HepG2 (cell line): ENCODE results near the gene VAC14. TPM values are rescaled to one million over a fixed set of nuclear protein-coding genes. Genes with fewer than 3 reads are reported as not detected.

ENCODE experiments used
- EEA1 ChIP-seq: sonication (generic); formaldehyde crosslinking; IDR thresholded peaks from 2 replicates; pipeline ENCODE4 v1.5.1; 2020; ENCODE audit warnings: mild to moderate bottlenecking, missing genetic modification reagents, borderline replicate concordance
- ESRRA ChIP-seq: sonication (generic); formaldehyde crosslinking; IDR thresholded peaks from 2 replicates; pipeline ENCODE4 v1.5.1; 2020; ENCODE audit warnings: mild to moderate bottlenecking, low read depth, missing genetic modification reagents
- FIP1L1 ChIP-seq: fragments of 200-400 bp; formaldehyde crosslinking; IDR thresholded peaks from 2 replicates; pipeline ENCODE4 v1.6.1; 2018; ENCODE audit warnings: low read depth, mild to moderate bottlenecking, low read length, moderate library complexity, borderline replicate concordance; ENCODE audit not compliant: insufficient read depth
- FOXJ3 ChIP-seq: sonication (generic); formaldehyde crosslinking; IDR thresholded peaks from 2 replicates; pipeline ENCODE4 v1.4.0; 2020; ENCODE audit warnings: missing genetic modification reagents, mild to moderate bottlenecking, borderline replicate concordance
- FOXK2 ChIP-seq: fragments of 450-650 bp; IDR thresholded peaks from 2 replicates; pipeline ENCODE4 v1.6.1; 2016
- HDAC2 ChIP-seq: sonication (generic); formaldehyde crosslinking; IDR thresholded peaks from 2 replicates; pipeline ENCODE4 v1.4.0; 2020; ENCODE audit warnings: missing genetic modification reagents
- KDM2A ChIP-seq: sonication (generic); formaldehyde crosslinking; IDR thresholded peaks from 2 replicates; pipeline ENCODE4 v1.4.0; 2020; ENCODE audit warnings: low read depth, missing genetic modification reagents, borderline replicate concordance
- MTA1 ChIP-seq: sonication (generic); formaldehyde crosslinking; IDR thresholded peaks from 2 replicates; pipeline ENCODE4 v1.4.0; 2020; ENCODE audit warnings: missing genetic modification reagents, mild to moderate bottlenecking, borderline replicate concordance
- NR3C1 ChIP-seq: sonication (generic); formaldehyde crosslinking; IDR thresholded peaks from 2 replicates; pipeline ENCODE4 v1.4.0; 2020; ENCODE audit warnings: missing genetic modification reagents
- POLR2A ChIP-seq, 2 experiments: IDR thresholded peaks; 2 replicates each; pipeline ENCODE4 v1.6.1; 2011; ENCODE audit warnings: low read depth in 2 of 2, low read length in 2 of 2, mild to moderate bottlenecking in 1 of 2, moderate library complexity in 1 of 2; ENCODE audit not compliant: insufficient read depth in 1 of 2
- POLR2G ChIP-seq: fragments of 200-400 bp; formaldehyde crosslinking; IDR thresholded peaks from 2 replicates; pipeline ENCODE4 v1.6.1; 2018; ENCODE audit warnings: mild to moderate bottlenecking, low read depth, low read length, moderate library complexity
- PRDM15 ChIP-seq: sonication (generic); formaldehyde crosslinking; IDR thresholded peaks from 2 replicates; pipeline ENCODE4 v1.4.0; 2020; ENCODE audit warnings: missing genetic modification reagents
- SIX4 ChIP-seq: sonication (generic); formaldehyde crosslinking; IDR thresholded peaks from 2 replicates; pipeline ENCODE4 v1.4.0; 2020; ENCODE audit warnings: missing genetic modification reagents
- SRF ChIP-seq: IDR thresholded peaks from 2 replicates; pipeline ENCODE4 v1.6.1; 2011; ENCODE audit warnings: mild to moderate bottlenecking, low read depth, low read length, moderate library complexity
- THAP7 ChIP-seq: sonication (generic); formaldehyde crosslinking; IDR thresholded peaks from 2 replicates; pipeline ENCODE4 v1.8.1; 2023; ENCODE audit warnings: mild to moderate bottlenecking, missing genetic modification reagents
- WIZ ChIP-seq: sonication (generic); formaldehyde crosslinking; IDR thresholded peaks from 2 replicates; pipeline ENCODE4 v1.5.1; 2020; ENCODE audit warnings: mild to moderate bottlenecking, missing genetic modification reagents
- ZBTB42 ChIP-seq: sonication (generic); formaldehyde crosslinking; IDR thresholded peaks from 2 replicates; pipeline ENCODE4 v1.5.0; 2020; ENCODE audit warnings: mild to moderate bottlenecking, missing genetic modification reagents
- ZNF547 ChIP-seq: sonication (generic); formaldehyde crosslinking; IDR thresholded peaks from 2 replicates; pipeline ENCODE4 v1.5.1; 2020; ENCODE audit warnings: mild to moderate bottlenecking, missing genetic modification reagents
- ZNF580 ChIP-seq: IDR thresholded peaks from 2 replicates; pipeline ENCODE4 v1.6.1; 2016; ENCODE audit warnings: low read depth, borderline replicate concordance
- ZNF841 ChIP-seq: sonication (generic); formaldehyde crosslinking; IDR thresholded peaks from 2 replicates; pipeline ENCODE4 v1.8.1; 2023; ENCODE audit warnings: missing genetic modification reagents, borderline replicate concordance
- ZNF891 ChIP-seq: sonication (generic); formaldehyde crosslinking; IDR thresholded peaks from 2 replicates; pipeline ENCODE4 v1.5.0; 2020; ENCODE audit warnings: mild to moderate bottlenecking, missing genetic modification reagents
- polyA plus RNA-seq, 8 experiments: library from polyadenylated mRNA; depleted of rRNA in 3 of 8; stranded (reverse) in 7 of 8; unstranded in 1 of 8; fragments of >200 nt; fragmentation: Illumina TruSeq in 4 of 8; extraction: Trizol in 4 of 8; gene quantifications; 2 replicates each; pipeline versions ENCODE4 v1.2.1 to v1.2.3, GENCODE V29; 2011 to 2016; ENCODE audit warnings: low read depth in 4 of 8, missing spikeins in 1 of 8, mixed read lengths in 1 of 8; ENCODE audit not compliant: insufficient read depth in 1 of 8
- total RNA-seq, 5 experiments: library from RNA; depleted of rRNA; stranded (reverse); fragments of >200 nt; fragmentation: Illumina TruSeq; extraction: Trizol; gene quantifications; 2 replicates each; pipeline ENCODE4 v1.2.3, GENCODE V29; 2016; ENCODE audit warnings: low read depth in 1 of 5
- TF ChIP-seq, protein P1 (sequence below): sonication (generic); formaldehyde crosslinking; IDR thresholded peaks from 2 replicates; pipeline ENCODE4 v1.5.1; 2020; ENCODE audit warnings: mild to moderate bottlenecking, missing genetic modification reagents, borderline replicate concordance
- TF ChIP-seq, protein P2 (sequence below): sonication (generic); formaldehyde crosslinking; IDR thresholded peaks from 2 replicates; pipeline ENCODE4 v1.4.0; 2020; ENCODE audit warnings: mild to moderate bottlenecking, missing genetic modification reagents
- TF ChIP-seq, protein P3 (sequence below): sonication (generic); formaldehyde crosslinking; IDR thresholded peaks from 2 replicates; pipeline ENCODE4 v1.4.0; 2020; ENCODE audit warnings: missing genetic modification reagents, borderline replicate concordance

Gene VAC14
- total and polyA plus RNA-seq, 2 of the 13 experiments (the other 11 are each of a cell fraction or from before 2014, with no cell fraction given), result 23.5 to 24.6 TPM

DNA sequence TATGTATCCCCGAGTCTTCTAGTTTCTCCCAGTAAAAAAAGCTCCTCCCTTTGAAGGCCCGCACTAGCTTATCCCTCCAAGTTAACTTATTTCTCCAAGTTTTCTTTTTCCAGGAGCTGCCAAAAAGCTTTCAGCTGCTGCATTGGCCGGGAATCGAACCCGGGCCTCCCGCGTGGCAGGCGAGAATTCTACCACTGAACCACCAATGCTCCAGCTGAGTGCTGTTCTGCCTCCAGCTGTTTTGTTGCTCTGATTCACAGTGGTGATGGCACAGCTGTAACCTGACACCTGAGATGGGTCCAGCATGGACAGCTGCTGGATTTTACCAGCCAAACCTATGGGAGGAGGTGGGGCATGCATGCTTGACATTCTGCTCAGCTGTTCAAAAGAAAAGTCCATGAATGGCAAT, 22.1 kb downstream of the VAC14 start (continued):
- TF ChIP-seq WIZ (CRISPR knock-in tag), result no peak
- peak; percentile 60 for TF ChIP-seq POLR2G
- TF ChIP-seq, protein P1, sequence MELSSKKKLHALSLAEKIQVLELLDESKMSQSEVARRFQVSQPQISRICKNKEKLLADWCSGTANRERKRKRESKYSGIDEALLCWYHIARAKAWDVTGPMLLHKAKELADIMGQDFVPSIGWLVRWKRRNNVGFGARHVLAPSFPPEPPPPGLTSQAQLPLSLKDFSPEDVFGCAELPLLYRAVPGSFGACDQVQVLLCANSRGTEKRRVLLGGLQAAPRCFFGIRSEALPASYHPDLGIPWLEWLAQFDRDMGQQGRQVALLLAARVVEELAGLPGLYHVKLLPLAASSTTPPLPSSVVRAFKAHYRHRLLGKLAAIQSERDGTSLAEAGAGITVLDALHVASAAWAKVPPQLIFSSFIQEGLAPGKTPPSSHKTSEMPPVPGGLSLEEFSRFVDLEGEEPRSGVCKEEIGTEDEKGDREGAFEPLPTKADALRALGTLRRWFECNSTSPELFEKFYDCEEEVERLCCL (CRISPR knock-in tag), result no peak
- peak; percentile 28; the same call in 1 of the 2 replicates for TF ChIP-seq ESRRA
- peak; percentile 100 for TF ChIP-seq SIX4 (CRISPR knock-in tag)
- TF ChIP-seq FOXJ3 (CRISPR knock-in tag), result 0 out of 2 replicates have a peak, but pooled peaks have one; percentile 25
- no peak for TF ChIP-seq EEA1 (CRISPR knock-in tag)
- TF ChIP-seq HDAC2 (CRISPR knock-in tag), result peak; percentile 36; the same call in 1 of the 2 replicates
- peak; percentile 68; the same call in 1 of the 2 replicates for TF ChIP-seq ZNF891 (CRISPR knock-in tag)
- no peak for TF ChIP-seq FIP1L1
- TF ChIP-seq SRF, result no peak
- no peak for TF ChIP-seq PRDM15 (CRISPR knock-in tag)
- TF ChIP-seq ZNF841 (CRISPR knock-in tag), result no peak
- TF ChIP-seq NR3C1 (CRISPR knock-in tag), result no peak
- TF ChIP-seq, protein P2, sequence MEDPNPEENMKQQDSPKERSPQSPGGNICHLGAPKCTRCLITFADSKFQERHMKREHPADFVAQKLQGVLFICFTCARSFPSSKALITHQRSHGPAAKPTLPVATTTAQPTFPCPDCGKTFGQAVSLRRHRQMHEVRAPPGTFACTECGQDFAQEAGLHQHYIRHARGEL, result no peak
- TF ChIP-seq ZNF580 (CRISPR knock-in tag), result no peak; the same call in 1 of the 2 replicates
- TF ChIP-seq KDM2A (CRISPR knock-in tag), result peak; percentile 33; the same call in 1 of the 2 replicates
- no peak for TF ChIP-seq THAP7
- TF ChIP-seq, protein P3, sequence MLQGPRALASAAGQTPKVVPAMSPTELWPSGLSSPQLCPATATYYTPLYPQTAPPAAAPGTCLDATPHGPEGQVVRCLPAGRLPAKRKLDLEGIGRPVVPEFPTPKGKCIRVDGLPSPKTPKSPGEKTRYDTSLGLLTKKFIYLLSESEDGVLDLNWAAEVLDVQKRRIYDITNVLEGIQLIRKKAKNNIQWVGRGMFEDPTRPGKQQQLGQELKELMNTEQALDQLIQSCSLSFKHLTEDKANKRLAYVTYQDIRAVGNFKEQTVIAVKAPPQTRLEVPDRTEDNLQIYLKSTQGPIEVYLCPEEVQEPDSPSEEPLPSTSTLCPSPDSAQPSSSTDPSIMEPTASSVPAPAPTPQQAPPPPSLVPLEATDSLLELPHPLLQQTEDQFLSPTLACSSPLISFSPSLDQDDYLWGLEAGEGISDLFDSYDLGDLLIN (CRISPR knock-in tag), result no peak
- no peak for TF ChIP-seq ZNF547 (CRISPR knock-in tag)
- TF ChIP-seq POLR2A (IDR thresholded peaks at IDR 0.05; ENCODE audit: insufficient read depth in 1 of 2, low read depth in 2 of 2, low read length in 2 of 2), result peak in 1 of 2 experiments; percentile 52; a peak in 2 of 4 replicates
- TF ChIP-seq FOXK2, result no peak
- TF ChIP-seq ZBTB42 (CRISPR knock-in tag), result peak; percentile 96
- TF ChIP-seq MTA1 (CRISPR knock-in tag), result no peak
